Peyer's patch (tissue), 4 donors: ENCODE results near the gene RABEPK. TPM values are rescaled to one million over a fixed set of nuclear protein-coding genes. Genes with fewer than 3 reads are reported as not detected.

Experiments
- DNase-seq, 3 donors: peaks; one replicate each; pipeline ENCODE4 v3.0.0-alpha.2; 2017 to 2019
- H3K27ac ChIP-seq, 4 donors: fragments of 200-600 bp; sonication (generic); one replicate each; pipeline ENCODE4 v1.5.1; 2016 to 2019
- H3K27me3 ChIP-seq, 2 donors: fragments of 200-600 bp; sonication (generic); one replicate each; pipeline ENCODE4 v1.5.1; 2019
- H3K36me3 ChIP-seq, 3 donors: fragments of 200-600 bp; sonication (generic); one replicate each; pipeline ENCODE4 v1.5.1; 2016 to 2019
- H3K4me1 ChIP-seq, 4 donors: fragments of 200-600 bp; sonication (generic); one replicate each; pipeline ENCODE4 v1.5.1; 2016 to 2019
- H3K4me3 ChIP-seq, 4 donors: fragments of 200-600 bp; sonication (generic); 1 replicate in 3 of 4; 2 replicates in 1 of 4; pipeline ENCODE4 v1.5.1; 2016 to 2019; ENCODE audit warnings: mild to moderate bottlenecking in 1 of 4
- H3K9me3 ChIP-seq, 4 donors: fragments of 200-600 bp; sonication (generic); one replicate each; pipeline ENCODE4 v1.5.1; 2016 to 2019; ENCODE audit warnings: mild to moderate bottlenecking in 1 of 4
- POLR2A ChIP-seq, 2 donors: fragments of 450-650 bp; IDR thresholded peaks; one replicate each; pipeline ENCODE4 v1.5.1; 2017; ENCODE audit warnings: antibody characterized with exemption in 2 of 2, mild to moderate bottlenecking in 2 of 2, moderate library complexity in 2 of 2
- total RNA-seq, 4 donors: library from RNA; depleted of rRNA; stranded (reverse); fragments of >200 nt; gene quantifications; one replicate each; pipeline ENCODE4 v1.1.0, GENCODE V29; 2016
- TF ChIP-seq, protein P1 (sequence below), 6 experiments: fragments of 450-650 bp in 4 of 6; fragments of 200-600 bp in 2 of 6; sonication (generic) in 1 of 6; IDR thresholded peaks; one replicate each; pipeline ENCODE4 v1.5.1; 2017 to 2019; ENCODE audit warnings: antibody characterized with exemption in 6 of 6, mild to moderate bottlenecking in 3 of 6, moderate library complexity in 1 of 6

Gene RABEPK
- total RNA-seq, 4 donors from 2014 or later = 6.3 to 9.2 (median 7.7) TPM

DNA sequence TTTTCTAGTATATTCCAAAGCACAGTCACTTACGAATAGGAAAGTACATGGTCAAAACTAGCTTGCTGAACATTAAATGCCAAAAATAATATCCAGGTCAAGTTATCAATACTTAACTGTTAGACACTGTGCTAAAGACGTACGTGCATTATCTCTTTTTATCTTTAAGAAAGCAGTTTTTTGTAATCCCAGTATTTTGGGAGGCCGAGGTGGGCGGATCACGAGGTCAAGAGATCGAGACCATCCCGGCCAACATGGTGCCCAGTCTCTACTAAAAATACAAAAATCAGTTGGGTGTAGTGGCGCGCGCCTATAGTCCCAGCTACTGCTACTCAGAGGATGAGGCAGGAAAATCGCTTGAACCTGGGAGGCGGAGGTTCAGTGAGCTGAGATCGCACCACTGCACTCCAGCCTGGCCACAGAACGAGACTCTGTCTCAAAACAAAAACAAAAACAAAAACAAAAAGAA, 43.5 kb downstream of the RABEPK start:
- TF ChIP-seq, protein P1, sequence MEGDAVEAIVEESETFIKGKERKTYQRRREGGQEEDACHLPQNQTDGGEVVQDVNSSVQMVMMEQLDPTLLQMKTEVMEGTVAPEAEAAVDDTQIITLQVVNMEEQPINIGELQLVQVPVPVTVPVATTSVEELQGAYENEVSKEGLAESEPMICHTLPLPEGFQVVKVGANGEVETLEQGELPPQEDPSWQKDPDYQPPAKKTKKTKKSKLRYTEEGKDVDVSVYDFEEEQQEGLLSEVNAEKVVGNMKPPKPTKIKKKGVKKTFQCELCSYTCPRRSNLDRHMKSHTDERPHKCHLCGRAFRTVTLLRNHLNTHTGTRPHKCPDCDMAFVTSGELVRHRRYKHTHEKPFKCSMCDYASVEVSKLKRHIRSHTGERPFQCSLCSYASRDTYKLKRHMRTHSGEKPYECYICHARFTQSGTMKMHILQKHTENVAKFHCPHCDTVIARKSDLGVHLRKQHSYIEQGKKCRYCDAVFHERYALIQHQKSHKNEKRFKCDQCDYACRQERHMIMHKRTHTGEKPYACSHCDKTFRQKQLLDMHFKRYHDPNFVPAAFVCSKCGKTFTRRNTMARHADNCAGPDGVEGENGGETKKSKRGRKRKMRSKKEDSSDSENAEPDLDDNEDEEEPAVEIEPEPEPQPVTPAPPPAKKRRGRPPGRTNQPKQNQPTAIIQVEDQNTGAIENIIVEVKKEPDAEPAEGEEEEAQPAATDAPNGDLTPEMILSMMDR (IDR thresholded peaks at IDR 0.05) = no peak
- no peak for TF ChIP-seq POLR2A (IDR thresholded peaks at IDR 0.05)
- H3K27me3 ChIP-seq = no peaks in the 10 kb centered on the region
- H3K4me3 ChIP-seq = no peak overlapping the region

DNA sequence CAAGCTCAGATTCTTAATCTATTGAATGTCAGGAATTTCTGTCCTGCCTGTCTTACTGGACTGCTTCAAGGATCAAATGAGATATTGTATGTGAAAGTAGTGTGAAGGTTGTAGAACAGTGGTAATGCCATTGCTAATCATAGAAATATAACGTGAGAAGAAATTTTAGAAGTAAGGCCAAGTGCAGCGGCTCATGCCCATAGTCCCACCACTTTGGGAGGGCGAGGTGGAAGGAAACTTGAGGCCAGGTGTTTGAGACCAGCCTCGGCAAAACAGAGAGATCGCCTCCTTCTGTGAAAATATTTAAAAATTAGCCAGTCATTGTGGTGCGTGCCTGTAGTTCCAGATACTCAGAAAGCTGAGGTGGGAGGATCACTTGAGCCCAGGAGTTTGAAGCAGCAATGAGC, 45.9 kb downstream of the RABEPK start:
- H3K27me3 ChIP-seq = no peaks in the 10 kb centered on the region
- no peaks in the 10 kb centered on the region for H3K36me3 ChIP-seq
- no peaks in the 10 kb centered on the region for H3K9me3 ChIP-seq
- no peak overlapping the region for H3K27ac ChIP-seq
- no peak for TF ChIP-seq POLR2A (IDR thresholded peaks at IDR 0.05)
- no peak for DNase-seq
- H3K4me1 ChIP-seq = peaks cover 0 to 6% (median 4%) of the 10 kb centered on the region in 4 donors
- H3K4me3 ChIP-seq = no peak overlapping the region

More for the DNA sequence above, 43.5 kb downstream of the RABEPK start:
- Histone ChIP-seq H3K9me3 (no peaks in the 10 kb centered on the region), H3K27ac (no peak overlapping the region), H3K36me3 (peaks cover 0 to 8% (median 0%) of the 10 kb centered on the region in 3 donors), H3K4me1 (peaks cover 0 to 18% (median 13%) of the 10 kb centered on the region in 4 donors)
- DNase-seq = no peak

DNA sequence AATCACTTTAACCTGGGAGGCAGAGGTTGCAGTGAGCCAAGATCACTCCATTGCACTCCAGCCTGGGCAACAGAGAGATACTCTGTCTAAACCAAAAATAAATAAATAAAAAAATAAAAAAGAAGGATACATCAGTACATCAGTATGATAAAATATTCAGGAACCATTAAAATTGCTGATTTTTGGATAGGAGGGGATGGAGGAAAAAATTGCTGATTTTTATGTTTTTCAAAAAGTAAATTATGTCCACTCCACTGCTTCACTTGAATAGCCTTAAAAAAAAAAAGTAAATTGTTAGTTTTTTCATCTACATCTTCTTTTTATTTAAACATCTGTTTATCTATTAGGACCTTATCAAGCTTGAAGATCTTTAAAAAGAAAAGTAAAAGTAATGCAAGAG, 53.9 kb downstream of the RABEPK start:
- DNase-seq = no peak
- no peak overlapping the region for H3K27ac ChIP-seq
- H3K4me1 ChIP-seq = no peaks in the 10 kb centered on the region
- TF ChIP-seq POLR2A (IDR thresholded peaks at IDR 0.05) = no peak
- TF ChIP-seq, protein P1 (IDR thresholded peaks at IDR 0.05) = no peak
- no peaks in the 10 kb centered on the region for H3K36me3 ChIP-seq
- H3K4me3 ChIP-seq = no peak overlapping the region
- H3K27me3 ChIP-seq = no peaks in the 10 kb centered on the region
- no peaks in the 10 kb centered on the region for H3K9me3 ChIP-seq

DNA sequence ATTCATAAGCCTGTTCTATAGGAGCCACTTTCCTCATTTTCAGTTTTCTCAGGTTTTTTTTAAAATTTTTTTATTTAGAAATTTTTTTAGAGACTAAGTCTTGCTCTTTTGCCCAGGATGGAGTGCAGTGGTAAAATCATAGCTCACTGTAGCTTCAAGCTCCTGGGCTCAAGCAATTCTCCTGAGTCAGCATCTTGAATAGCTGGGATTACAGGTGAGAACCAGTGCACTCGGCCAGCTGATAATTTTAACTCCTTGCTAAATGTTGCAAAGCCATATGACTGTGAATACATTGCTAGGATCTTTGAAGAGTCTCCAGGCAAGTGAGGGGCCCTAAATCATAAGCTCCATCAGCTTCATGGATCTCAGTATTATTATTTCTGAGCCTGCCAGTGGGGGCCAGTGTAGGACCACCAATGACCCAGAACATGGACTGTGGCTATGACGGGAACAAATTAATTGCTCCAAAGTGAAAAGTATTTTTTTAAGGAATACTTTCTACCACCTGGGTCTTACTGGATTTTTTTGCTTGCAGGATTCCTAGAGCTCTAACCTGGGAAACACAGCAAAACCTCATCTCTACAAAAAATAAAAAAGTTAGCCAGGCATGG, 55.5 kb downstream of the RABEPK start:
- Histone ChIP-seq H3K36me3 (no peaks in the 10 kb centered on the region), H3K27me3 (no peaks in the 10 kb centered on the region), H3K9me3 (no peaks in the 10 kb centered on the region), H3K27ac (no peak overlapping the region), H3K4me3 (no peak overlapping the region), H3K4me1 (no peaks in the 10 kb centered on the region)
- TF ChIP-seq, protein P1 (IDR thresholded peaks at IDR 0.05) = peak in 3 of 6 experiments; percentile 31 to 36 (median 32)
- no peak for TF ChIP-seq POLR2A (IDR thresholded peaks at IDR 0.05)
- no peak for DNase-seq

DNA sequence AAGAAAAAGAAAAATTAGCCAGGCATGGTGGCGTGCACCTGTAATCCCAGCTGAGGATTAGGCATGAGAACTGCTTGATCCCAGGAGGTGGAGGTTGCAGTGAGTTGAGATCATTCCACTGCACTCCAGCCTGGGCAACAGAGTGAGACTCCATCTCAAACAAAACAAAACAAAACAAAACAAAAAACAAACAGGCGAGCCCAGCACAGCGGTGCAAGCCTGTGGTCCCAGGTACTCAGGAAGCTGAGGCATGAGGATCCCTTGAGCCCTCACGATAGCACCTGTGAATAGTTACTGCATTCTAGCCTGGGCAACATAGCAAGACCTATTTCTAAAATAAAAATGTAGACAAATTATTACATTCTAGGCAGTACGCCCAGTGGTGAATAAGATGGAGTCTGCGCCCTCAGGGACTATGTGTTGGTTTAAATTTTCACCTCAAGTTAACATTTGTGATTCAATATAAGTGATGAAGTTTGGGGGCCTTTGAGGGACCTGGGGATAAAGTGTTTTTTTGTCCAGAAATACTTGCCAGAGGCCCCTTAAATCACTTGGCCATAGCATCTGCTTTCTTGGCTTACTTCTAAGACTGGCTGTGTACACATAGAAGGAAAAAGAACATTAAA, 57.9 kb downstream of the RABEPK start:
- Histone ChIP-seq H3K27me3 (no peaks in the 10 kb centered on the region), H3K36me3 (no peaks in the 10 kb centered on the region), H3K27ac (no peak overlapping the region), H3K4me3 (no peak overlapping the region), H3K9me3 (no peaks in the 10 kb centered on the region), H3K4me1 (peaks cover 0 to 9% (median 0%) of the 10 kb centered on the region in 4 donors)
- no peak for TF ChIP-seq POLR2A (IDR thresholded peaks at IDR 0.05)
- TF ChIP-seq, protein P1 (IDR thresholded peaks at IDR 0.05) = no peak
- DNase-seq = no peak

DNA sequence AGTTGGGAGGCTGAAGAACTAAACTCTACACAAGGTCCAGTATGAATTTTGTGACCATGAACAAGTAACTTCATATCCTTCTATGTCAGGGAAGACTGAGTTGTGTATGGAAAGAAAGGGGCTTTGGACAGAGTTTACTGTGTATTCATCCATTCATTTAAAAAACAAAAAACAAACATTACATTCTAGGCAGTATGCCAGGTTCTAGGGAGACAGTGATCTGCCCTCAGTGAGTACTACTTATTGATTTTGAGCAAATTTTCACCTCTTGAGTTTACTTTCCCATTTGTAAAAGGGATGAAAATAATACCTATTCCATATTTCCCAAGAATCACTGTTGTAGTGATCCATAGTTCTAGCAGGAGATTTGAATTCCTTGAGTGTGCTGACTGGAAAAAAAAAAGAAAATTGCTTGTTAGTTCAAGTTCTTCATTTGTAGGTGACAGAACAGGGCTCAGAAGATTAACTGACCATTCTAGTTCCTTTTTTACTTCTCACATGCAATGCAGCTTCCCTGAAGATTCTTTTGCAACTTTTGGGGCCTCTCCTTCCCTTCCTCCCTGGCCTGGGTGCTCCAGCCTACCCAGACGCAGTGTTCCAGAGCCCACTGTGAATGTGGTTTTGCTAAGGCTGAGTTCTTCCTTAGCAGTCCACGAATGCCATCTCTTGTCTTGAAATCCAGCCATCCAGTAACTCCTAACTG, 58.6 kb downstream of the RABEPK start:
- no peak for TF ChIP-seq POLR2A (IDR thresholded peaks at IDR 0.05)
- TF ChIP-seq, protein P1 (IDR thresholded peaks at IDR 0.05) = no peak
- Histone ChIP-seq H3K27ac (no peak overlapping the region), H3K4me3 (no peak overlapping the region), H3K36me3 (no peaks in the 10 kb centered on the region), H3K4me1 (peaks cover 0 to 9% (median 0%) of the 10 kb centered on the region in 4 donors), H3K27me3 (no peaks in the 10 kb centered on the region), H3K9me3 (no peaks in the 10 kb centered on the region)
- DNase-seq = no peak
